ENCODE results near the gene GAP43. TPM values are rescaled to one million over a fixed set of nuclear protein-coding genes. Genes with fewer than 3 reads are reported as not detected.

The GAP43 gene
- total and polyA plus RNA-seq, 12 donors: 0.32 to 23.2 (median 0.74) TPM; not detected in 3

DNA sequence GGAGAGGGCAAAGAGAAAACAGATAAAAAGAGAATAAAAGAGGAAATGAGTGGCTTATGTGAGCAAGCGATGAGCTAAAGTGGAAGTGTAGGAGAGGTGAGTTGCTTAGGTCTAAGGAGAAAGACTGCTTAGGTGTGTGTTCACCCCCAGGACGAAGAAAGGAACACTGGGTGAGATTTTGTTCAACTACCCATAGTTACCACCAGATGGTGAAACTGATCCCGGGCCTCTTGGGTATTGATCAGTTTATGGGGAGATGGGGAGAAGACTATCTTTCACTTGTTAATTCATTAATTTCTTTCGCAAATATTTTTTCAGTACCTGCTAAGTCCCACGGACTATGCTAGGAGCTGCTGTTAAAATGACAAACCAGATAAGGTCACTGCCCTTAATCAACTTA, 33.9 kb downstream of the GAP43 start:
- H3K36me3 ChIP-seq (replicated peaks in 1 of 2): no peaks in the 10 kb centered on the region
- no peak for DNase-seq
- no peak overlapping the region for H3K27ac ChIP-seq
- no peaks in the 10 kb centered on the region for H3K9me3 ChIP-seq (replicated peaks in 1 of 3)
- no peak for TF ChIP-seq POLR2A (IDR thresholded peaks at IDR 0.05)
- TF ChIP-seq, protein P1, sequence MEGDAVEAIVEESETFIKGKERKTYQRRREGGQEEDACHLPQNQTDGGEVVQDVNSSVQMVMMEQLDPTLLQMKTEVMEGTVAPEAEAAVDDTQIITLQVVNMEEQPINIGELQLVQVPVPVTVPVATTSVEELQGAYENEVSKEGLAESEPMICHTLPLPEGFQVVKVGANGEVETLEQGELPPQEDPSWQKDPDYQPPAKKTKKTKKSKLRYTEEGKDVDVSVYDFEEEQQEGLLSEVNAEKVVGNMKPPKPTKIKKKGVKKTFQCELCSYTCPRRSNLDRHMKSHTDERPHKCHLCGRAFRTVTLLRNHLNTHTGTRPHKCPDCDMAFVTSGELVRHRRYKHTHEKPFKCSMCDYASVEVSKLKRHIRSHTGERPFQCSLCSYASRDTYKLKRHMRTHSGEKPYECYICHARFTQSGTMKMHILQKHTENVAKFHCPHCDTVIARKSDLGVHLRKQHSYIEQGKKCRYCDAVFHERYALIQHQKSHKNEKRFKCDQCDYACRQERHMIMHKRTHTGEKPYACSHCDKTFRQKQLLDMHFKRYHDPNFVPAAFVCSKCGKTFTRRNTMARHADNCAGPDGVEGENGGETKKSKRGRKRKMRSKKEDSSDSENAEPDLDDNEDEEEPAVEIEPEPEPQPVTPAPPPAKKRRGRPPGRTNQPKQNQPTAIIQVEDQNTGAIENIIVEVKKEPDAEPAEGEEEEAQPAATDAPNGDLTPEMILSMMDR (IDR thresholded peaks at IDR 0.05): no peak
- peaks cover 7 to 12% of the 10 kb centered on the region in 2 donors for H3K4me1 ChIP-seq (replicated peaks in 1 of 2)
- no peak overlapping the region for H3K4me3 ChIP-seq
- H3K27me3 ChIP-seq: no peaks in the 10 kb centered on the region
- WGBS, 4 donors: 89 to 93% (median 92%) methylated on average over 5 of the region's 5 CpGs
- intact Hi-C loops (cut with DNase I): no loop called here

DNA sequence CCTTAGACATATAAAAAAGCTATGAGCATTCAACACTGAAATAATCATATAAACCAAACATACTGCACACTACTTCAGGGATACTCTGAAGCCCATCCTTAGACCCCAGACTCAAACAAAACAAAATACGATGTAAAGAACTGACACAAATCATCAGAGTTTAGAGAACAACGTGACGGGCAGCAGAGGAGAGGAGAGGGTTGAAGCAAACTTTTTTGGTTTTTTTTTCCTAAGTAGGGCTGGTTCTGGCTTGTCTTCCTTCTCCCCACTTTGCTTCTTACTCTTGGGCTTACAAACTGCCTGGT, 34.7 kb downstream of the GAP43 start:
- TF ChIP-seq, protein P1 (IDR thresholded peaks at IDR 0.05): no peak
- TF ChIP-seq POLR2A (IDR thresholded peaks at IDR 0.05): no peak
- Histone ChIP-seq H3K27ac (peak overlapping the region in 4 of 5 donors; percentile 92 to 97 (median 95)), H3K9me3 (replicated peaks in 1 of 3) (no peaks in the 10 kb centered on the region)

DNA sequence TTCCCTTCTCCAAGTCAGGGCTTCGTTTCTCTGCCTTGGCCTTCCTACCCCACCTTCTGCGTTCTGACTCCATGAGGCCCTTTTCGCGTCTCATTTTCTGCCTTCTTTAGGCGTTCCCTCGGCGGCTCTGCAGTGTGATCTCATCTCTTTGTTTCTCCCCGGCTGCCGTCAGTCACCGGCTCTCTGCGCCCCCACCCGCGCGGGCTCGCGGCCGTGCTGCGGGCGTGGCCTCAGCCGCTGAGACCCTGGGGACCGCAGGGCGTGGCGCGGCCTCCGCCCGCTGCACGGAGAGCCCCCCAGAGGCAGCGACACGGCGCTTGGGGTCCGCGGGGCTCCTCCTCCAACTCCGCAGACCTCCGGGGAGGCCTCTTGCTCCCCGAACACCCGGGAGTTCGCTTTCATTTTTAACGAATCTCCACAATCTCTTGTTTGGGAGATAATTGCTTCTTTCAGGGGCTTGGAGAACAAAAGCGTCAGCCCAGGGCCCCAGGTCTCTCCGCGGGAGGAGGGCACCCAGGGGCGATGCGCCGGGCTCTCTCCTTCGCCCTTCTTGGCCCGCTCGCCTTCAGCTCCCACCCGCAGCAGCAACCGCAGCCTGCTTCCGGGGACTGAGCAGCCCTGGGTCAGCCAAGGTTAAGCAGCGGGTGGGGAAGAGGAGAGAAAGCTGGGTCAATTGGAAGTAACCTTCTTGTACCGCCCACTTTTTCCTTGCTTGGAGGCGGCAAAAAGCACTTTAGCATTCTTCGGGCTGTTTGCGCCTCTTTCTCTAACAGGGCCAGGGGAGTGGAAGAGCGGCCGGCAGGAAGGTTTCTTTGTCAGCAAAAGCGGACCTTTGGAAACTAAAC, 35.2 kb downstream of the GAP43 start:
- Histone ChIP-seq H3K9me3 (replicated peaks in 1 of 3) (no peaks in the 10 kb centered on the region), H3K4me3 (peak overlapping the region; percentile 10 to 91 (median 71)), H3K36me3 (replicated peaks in 1 of 2) (no peaks in the 10 kb centered on the region), H3K27ac (peak overlapping the region; percentile 89 to 97 (median 95)), H3K27me3 (no peaks in the 10 kb centered on the region), H3K4me1 (replicated peaks in 1 of 2) (peaks cover 7 to 12% of the 10 kb centered on the region in 2 donors)
- peak; percentile 54 to 81 for TF ChIP-seq POLR2A (IDR thresholded peaks at IDR 0.05)
- TF ChIP-seq, protein P1 (IDR thresholded peaks at IDR 0.05): no peak
- 0 to 1% (median 0%) methylated on average over 24 to 58 of the region's 58 CpGs for WGBS, 4 donors
- peak; percentile 77 to 88 (median 82) for DNase-seq
- intact Hi-C loops (cut with DNase I): no loop called here

More for the DNA sequence above, 34.7 kb downstream of the GAP43 start:
- Histone ChIP-seq H3K4me3 (peak overlapping the region in 3 of 4 donors; percentile 4 to 91 (median 71)), H3K27me3 (no peaks in the 10 kb centered on the region), H3K36me3 (replicated peaks in 1 of 2) (no peaks in the 10 kb centered on the region), H3K4me1 (replicated peaks in 1 of 2) (peaks cover 7 to 12% of the 10 kb centered on the region in 2 donors)
- no peak for DNase-seq
- intact Hi-C loops (cut with DNase I): no loop called here
- 2 to 17% (median 8%) methylated on average over 3 of the region's 3 CpGs for WGBS, 4 donors

DNA sequence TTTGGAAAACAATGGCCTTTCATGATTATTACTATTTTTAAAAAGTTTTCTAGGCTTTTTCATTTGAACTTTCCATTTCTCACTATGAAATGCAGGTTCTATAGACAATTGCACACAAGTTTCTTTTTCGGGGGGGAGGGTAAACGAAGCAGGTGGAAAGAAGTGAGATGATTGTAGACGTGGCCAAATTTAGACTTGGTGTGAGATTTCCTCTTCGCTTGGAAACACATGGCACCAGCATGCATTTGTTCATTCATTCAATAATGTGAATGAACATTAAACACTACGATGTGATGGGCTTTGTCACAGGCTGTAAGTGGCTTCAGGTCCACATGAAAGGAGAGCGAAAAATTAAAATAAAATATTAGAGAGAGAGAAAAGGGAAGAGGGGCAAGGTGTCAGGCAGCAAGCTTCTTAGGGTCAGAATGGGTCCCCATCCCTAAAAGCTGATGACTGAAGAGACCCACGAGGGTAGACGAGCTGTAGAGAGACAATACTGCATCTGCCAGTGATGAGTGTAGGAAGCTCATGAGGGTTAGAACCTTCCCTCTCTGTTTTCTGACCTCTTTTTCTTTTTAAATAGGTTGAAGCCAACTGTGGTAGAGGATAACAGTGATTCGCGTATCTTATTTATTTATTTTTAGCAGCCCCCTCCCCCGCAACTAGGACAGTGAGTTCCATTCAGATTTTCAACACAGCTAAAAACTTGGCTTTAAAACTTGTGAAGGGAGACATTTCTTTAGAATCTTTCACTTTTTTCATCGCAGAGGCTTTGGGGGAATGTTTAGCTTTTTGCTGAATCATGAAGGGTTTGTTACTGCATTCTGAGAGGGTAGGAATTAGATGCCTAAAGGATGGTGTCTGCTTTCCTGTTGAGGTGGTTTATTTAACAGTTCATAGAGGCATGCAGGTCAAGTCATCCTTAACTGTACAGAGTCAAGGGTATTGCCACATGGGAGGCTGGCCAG, 36.2 kb downstream of the GAP43 start:
- TF ChIP-seq, protein P1 (IDR thresholded peaks at IDR 0.05): no peak
- no peak for TF ChIP-seq POLR2A (IDR thresholded peaks at IDR 0.05)
- H3K9me3 ChIP-seq (replicated peaks in 1 of 3): no peaks in the 10 kb centered on the region
- intact Hi-C loops (cut with DNase I): no loop called here
- H3K36me3 ChIP-seq (replicated peaks in 1 of 2): no peaks in the 10 kb centered on the region
- H3K27ac ChIP-seq: peak overlapping the region; percentile 89 to 97 (median 95)
- H3K4me3 ChIP-seq: peak overlapping the region in 1 of 4 donors; percentile 91
- H3K27me3 ChIP-seq: no peaks in the 10 kb centered on the region
- peaks cover 7 to 12% of the 10 kb centered on the region in 2 donors for H3K4me1 ChIP-seq (replicated peaks in 1 of 2)
- WGBS, 4 donors: 66 to 73% (median 68%) methylated on average over 12 of the region's 12 CpGs
- no peak for DNase-seq

All from adrenal gland (tissue), 12 donors.